ENCODE results near the gene UMPS. TPM values are rescaled to one million over a fixed set of nuclear protein-coding genes. Genes with fewer than 3 reads are reported as not detected.

The UMPS gene
- total and polyA plus RNA-seq, 9 of the 15 experiments (the other 6 are each of a cell fraction or from before 2014, with no cell fraction given), result 28.9 to 91.0 (median 45.9) TPM

DNA sequence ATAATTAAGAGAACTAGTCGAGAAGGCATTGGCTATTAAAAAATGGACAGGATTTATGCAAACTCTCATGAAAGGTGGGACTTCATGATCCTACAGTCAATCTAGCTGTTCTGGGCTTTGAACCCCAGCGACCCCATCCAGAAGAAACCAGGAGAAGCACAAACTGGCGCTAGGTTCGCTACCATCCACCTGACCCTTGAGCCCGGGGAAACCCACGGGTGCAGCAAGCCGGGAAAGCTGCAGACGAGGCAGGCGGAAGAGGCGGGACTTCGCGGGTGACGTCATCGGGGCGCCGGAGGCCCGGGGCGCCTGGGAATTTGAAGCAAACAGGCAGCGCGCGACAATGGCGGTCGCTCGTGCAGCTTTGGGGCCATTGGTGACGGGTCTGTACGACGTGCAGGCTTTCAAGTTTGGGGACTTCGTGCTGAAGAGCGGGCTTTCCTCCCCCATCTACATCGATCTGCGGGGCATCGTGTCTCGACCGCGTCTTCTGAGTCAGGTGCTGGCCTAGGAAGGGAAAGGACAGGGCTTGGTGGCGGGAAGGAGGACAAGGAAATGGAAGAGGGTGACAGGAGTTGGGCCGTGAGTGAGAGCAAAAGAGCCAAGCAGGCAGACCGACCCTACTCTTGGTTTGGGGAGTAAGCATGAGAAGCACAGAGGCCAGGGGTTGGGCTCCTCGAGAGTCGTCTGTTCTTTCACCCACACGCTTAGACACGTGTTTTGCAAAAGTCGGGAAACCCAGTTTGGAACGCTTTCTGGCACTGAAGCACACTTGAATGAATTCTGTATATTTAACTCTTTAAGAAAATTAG, at the start of gene UMPS (continued):
- TF ChIP-seq MGA (IDR thresholded peaks at IDR 0.05) (peak; percentile 66), AFF1 (IDR thresholded peaks at IDR 0.05; ENCODE audit: low read depth in 1 of 2, partially characterized antibody in 2 of 2) (peak in 1 of 2 experiments; percentile 24), ZEB2 (IDR thresholded peaks at IDR 0.05) (no peak), NR2C2 (CRISPR knock-in tag; IDR thresholded peaks at IDR 0.05) (no peak), NR2C2 (tag; IDR thresholded peaks at IDR 0.05) (peak; percentile 74), RB1 (IDR thresholded peaks at IDR 0.05; ENCODE audit: low read depth) (peak; percentile 59; the same call in 1 of the 2 replicates), MCM7 (IDR thresholded peaks at IDR 0.05) (no peak), GABPB2 (CRISPR knock-in tag; conservative IDR thresholded peaks at IDR 0.05) (no peak)
